ENCODE results near the gene DUSP7.

The DUSP7 gene, protein sequence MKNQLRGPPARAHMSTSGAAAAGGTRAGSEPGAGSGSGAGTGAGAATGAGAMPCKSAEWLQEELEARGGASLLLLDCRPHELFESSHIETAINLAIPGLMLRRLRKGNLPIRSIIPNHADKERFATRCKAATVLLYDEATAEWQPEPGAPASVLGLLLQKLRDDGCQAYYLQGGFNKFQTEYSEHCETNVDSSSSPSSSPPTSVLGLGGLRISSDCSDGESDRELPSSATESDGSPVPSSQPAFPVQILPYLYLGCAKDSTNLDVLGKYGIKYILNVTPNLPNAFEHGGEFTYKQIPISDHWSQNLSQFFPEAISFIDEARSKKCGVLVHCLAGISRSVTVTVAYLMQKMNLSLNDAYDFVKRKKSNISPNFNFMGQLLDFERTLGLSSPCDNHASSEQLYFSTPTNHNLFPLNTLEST

DNA sequence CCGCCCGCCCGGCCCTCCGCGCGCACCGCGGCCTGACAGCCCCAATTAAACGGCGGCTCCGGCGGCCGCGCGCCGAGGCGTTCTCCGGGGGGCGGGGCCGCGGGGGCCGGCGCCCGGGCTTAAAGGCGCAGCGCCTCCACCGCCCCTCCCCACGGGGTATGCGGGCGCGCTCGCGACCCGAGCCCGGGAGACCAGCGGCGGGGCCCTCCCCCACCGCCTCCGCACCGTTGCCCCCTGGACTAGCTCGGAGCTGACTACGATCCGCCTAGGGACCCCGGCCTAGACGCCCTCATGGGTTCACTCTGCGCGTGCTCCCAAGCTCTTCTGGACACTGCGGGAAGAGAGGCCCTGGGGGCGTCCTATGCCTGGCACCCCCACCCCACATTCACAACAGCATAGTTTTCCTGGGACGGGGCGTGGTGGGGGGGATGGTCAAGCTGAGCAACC, at the start of gene DUSP7:
TSS of gene DUSP7 (minus strand) at position 51 of the 447 bp plus-strand sequence. CDS start 205 bp downstream, outside the sequence.
- FAIRE-seq: no peak

DNA sequence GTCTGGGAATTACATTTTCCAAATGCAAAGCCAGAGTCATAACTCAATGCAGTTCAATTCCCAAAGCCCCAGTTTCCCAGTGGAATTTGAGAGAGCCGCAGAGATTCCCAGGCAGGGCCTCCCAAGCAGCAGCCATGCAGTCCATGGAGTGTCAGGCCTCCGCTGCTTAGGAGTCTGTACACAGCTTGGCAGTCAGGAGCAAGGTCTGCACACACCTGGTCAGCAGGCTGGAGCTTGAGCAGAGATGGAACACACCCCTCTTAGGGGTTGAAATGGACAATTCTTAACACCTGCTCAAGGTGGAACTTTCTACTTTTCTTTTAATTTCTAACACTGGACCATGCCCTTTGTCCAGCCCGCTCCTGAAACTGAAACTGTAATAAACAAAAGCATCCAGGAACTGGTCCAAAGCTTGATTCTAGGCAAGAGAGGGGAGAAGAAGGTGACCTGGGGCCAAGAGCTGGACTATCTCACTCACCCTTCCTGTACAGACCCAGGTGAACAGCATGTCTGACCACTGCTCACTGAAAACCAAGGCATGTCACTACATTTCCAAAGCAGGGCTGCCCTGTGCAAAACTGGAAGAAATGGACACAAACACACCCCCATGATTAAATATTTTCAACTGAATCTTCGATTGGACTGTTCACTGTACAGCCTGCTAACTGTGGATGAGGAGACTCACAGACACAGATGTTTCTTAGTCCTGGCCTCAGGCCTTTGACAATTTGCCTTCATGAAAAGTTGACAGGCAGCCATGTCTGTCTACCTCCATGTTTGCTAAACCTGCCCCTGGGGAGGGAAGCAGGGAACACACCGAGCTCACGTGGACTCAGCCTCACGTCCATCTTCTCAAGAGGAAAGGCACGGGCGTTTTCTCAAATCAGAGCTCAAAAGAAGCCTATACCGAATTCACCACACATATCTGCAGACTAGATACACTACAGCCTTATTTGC, 48.6 kb upstream of the DUSP7 start:
- no peak for FAIRE-seq

DNA sequence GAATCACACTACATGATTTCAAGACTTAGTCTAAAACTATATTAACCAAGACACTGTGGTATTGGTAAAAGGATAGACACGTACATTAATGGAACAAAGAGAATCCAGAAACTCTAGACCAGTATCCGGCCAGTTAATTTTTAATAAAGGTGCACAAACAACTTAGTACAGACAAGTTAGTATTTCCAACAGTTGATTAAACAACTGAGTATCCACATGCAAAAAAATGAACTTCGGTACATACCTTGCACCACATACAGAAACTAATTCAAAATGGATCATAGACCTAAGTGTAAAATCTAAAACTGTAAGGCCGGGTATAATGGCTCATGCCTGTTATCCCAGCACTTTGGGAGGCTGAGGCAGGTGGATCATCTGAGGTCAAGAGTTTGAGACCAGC, 46.6 kb upstream of the DUSP7 start:
- no peak for FAIRE-seq

DNA sequence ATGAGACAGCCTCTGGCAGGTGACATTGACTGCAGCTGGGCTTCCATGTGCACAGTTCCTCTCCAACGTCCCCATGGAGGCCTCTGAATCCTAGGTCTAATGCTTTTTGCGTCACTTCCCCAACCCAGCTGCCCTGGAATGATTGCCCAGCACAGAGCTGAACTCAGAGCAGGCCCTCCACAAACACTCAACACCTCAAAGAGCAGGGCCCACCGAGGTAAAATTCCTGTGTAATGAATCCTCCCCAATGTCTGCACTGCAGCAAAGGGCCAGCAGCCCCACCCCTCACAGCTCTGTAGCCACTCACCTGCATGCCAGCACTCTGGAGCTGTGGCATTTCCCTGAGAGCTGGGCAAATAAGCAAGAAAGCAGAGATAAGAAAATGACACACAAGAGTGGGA, 42.6 kb upstream of the DUSP7 start:
- FAIRE-seq: no peak

DNA sequence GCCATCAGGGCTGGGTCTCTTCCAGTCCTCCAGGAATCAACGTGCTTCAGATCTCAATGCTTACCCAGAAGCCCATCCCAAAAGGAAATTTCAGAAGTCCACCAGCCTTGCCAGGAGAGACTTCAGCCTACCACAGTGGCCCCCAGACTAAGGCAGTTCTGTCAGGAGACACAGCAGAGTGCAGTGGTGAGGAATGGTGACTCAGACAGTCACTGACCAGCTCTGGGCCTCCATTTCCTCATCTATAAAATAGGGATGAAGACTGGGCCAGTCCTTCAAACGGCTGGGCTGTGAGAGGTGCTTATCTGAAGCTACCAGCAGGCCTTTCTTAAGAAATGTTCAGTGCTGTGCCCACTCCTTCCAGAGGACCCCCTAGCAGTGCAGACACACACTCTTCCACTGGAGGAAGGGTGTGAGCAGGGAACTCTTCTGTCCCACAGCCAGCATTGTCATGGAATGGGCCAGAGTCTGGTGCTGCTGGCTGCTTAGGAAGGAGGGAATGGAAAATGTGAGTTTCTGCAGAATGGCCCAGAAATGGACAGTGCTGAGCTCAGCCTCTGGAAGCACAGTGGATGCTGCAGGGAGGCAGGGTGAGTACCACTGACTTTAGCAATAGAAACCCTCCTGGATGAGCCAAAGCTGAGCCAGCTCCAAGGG, 41.6 kb upstream of the DUSP7 start:
- no peak for FAIRE-seq

DNA sequence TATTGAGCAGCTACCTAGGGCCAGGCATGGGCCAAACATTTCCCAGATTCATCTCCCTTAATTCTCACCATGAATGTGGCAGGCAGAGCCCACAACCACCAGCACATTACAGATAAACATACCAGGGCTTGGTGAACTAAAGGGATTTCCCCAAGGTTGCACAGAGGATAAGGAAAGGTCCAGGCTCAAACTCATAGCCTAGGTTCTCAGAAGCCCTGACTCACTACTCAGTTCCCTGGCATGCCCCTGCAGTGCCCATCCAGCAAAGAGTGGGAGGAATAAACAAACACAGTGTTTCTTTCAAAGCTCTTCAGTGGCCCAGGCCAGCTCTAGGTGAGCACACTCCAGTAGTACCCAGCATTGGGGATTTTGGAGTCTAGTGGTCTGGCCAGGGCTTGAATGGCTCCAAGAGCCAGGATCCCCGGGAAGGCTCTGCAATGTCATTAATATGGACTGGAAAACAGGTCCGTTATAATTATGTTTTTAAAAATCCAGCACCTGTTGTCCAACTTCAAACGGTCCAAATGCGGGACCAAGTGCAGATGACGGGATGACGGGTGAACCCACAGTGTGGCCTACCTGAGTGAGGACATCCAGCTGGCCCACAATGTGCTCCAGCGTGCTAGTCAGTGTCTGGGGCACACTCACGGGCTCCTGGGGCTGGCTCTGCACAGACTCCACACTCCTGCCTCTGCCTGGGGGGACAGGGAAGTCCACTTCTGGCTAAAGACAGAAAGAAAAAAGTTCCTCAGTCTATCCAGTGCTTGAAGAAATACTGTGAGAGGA, 39.8 kb upstream of the DUSP7 start:
- FAIRE-seq: no peak

DNA sequence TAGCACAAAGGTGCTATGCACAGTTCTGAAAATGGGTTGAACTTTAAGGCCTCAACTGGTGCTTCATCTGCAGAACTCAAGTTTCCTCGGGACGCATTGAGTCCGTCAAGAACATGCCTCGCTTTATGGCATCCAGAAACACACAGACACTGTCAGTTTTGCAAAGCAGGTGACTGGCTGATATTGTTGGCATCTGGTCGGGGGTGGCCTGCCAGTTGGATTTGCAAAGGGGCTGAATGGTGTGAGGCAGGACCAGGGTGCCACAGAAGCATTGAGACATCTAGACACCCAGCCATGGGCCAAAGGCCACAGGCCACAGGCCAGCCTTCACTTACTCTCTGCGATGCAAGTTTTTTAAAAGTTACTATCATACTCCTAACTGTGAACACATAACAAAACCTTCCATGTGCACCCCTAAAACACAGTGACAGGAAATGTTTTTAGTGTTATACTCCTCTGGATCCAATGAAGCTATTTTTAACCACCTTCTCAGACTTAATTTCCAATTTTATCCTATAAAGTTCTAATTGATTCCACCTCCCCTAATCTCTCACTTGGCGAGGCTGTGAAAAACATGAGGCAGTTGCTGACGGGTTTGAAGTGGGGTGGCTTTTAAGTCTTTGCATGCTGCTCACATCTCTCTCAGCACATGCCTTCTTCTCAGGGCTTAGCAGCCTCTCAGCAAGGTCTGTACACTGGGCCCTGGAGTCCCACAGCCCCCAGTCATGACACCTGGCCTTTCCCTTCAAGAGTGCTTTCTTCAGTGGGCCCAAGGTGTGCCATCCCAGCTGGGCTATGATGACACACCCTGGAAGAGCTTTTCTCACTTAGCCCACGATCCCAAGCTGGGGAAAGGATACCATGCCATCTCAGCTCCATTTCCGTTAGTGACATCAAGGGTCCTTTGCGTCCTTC, 38.5 kb upstream of the DUSP7 start:
- FAIRE-seq: no peak

DNA sequence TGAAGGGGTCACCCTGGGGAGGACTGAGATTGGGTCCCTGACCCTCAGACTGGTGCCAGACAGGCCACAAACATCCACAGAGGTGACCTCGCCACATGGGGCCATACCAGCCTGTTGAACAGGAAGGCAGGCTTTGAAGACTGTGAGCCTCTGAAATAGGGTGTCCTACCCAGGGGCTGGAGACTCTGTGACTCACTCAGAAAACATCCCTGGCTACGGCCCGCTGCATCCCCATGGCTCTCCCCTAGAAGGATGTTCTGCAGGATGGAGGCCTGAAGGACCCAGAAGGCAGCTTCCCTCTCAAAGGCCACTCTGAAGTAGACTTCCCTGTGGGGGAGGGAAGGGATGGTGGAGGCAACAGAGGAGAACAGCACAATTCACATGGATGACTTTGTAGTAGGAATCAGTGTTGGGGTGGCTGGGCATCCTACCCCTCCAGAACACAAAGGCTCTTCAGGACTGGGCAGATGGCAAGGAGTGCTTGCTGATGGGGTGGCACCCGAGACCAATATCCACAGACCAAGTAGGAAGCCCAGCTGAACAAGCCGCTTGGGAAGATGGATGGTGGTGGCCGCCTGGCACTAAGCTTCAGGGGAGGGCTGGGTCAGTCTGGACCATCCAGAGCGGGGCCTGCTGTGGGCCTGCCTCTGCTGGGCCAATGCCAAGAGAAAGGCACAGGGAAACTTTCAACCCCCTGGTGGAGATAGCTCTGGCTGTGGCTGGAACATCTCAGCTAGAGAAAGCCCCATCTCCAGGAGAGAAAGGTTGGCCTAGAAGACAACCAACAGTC, 37.6 kb upstream of the DUSP7 start:
- FAIRE-seq: no peak

DNA sequence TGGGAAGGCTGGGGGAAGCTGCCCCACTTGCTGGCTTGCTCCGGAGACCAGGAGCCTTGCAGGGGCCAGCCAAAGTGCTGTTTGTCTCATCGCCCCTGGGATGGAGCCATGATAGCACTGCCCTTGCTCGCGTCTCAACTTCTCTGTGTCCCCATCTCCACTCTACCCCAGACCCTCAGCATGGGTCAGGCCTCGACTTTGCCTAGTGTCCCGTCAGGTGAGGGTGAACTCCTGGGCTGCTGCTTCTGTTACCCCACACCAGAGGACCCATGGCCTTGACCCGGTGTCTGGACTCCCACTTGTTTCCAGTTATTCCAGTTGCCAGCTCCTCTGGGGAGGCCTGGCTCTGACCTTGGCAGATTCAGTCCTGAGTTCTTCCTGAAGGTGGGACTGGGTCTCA, 36.5 kb upstream of the DUSP7 start:
- no peak for FAIRE-seq

DNA sequence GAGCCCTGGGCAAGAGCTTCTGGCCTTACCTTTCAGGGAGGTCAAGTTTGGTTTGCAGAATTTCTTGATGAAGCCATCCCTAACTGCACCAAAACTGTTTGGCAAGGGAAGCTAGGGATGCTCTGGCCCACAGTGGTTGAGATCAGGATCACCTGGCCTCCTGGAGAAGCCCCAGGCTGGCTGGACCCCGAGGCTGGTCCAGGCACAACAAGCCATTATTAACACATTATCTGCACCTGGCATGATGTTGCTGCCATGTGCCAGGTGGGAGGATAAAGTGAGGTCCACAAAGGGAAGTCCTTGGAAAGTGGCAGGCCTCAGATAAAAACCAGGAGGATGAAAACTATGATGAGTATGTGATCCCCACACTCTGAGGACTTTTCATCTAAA, 35.9 kb upstream of the DUSP7 start:
- FAIRE-seq: no peak

DNA sequence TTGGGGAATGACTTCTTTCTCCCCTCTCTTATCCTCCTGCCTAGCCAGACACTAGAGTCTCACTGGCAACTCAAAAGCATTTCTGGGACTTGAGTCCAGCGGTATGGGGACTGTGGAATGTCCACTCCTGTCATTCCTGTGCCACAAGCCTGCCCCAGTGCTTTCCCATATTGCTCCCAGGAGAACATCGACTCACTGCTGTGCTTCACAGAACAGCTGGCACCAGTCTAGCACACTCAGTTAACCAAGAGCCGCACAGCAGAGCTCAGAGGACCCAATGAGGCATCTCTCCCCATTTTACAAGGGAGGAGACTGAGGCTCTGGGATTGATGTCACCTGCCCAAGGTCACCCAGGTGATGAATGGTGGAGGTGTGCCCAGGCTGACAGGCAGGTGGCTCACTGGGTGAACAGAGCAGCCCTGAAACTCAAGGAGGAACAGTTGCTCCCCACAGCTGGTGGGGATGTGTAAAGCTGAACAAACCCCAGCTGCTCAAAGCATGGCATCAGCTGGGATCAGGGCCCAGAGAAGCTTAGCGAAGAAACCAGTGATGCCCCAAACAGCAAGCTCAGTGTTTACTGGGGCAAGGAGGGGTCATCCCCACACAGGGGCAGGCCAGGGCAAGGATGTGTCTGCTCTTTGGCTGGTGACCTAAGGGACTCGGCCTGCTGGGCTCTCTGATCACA, 35.4 kb upstream of the DUSP7 start:
- no peak for FAIRE-seq

DNA sequence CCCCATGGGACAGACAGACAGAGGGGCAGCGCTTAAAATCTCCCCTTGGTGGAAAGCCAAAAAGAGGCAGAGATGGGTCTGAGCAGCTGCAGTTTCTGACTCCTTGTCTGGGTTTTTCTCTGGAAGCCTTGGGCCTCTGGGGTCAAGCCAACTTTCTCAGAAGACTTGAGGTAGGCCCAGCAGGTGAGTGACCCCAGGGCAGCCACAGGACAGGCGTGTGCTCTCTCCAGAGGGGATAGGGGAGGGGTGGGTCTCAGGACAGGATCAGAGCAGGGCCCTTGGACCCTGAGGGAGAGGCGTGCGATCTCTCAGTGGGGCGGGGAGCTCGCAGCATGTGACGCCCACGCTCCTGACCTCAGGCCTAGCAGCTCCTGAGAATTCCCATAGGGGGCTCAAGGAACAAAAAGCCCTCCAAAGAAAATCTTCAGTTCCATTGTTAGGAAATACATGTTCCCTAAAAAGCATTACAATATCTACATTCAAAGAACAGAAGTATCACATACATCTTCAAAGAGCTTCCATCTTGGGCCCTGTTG, 34.6 kb upstream of the DUSP7 start:
- no peak for FAIRE-seq

DNA sequence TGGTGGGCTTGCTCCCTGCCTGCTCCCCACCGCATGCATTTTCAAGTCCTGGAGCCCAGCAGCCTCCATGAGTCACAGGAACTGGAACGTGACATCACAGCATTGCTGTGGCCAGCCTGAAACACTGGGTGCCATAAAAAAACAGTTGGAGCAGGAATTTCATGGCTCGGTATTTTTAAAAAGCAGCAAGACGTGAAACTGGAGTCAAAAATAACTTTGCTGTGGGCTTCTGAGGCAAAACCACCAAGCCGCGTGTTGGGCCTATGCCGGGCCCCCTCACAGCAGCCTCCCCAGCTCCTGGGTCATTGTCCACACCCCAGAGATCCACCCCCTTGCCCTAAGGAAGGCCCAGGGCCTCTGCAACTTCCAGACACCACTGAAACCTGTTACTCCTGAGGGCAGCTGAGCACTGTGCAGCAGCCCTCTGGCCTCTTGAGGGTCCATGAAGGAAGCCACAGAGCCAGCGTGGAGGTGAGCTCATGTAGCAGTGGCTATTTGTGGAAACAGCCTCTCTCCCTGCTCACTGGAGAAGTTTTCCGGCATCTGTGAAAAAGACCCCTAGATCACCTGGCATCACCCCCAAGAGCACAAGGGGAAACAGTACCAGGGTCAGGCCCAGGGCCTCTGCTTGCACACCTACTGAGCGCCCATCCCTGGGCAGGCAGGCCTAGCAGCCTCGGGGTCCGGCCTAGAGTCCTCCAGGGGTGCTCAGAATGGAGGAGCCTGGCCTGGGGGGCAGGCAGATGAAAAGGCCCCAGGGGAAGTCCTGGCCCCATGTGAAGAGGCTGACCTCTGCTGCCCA, 34.0 kb upstream of the DUSP7 start:
- FAIRE-seq: no peak

DNA sequence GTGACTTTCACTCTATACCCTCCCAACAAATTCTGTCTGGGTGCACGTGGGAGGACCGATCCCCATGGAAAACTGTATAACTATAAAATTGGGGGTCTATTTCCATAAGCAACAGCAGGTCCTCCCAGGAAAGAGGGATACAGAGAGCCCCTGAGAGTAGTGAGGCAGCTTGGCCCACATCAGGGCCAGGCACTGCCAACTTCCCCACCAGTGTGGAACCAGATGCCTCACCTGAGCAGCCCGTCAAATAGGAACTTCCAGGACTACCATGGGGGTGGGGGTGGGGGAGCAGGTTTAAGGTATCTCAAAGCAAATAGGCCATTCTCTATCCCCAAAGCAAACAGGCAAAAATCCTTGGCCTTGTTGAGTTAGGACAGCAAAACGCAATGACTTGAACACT, 33.3 kb upstream of the DUSP7 start:
- FAIRE-seq: no peak

DNA sequence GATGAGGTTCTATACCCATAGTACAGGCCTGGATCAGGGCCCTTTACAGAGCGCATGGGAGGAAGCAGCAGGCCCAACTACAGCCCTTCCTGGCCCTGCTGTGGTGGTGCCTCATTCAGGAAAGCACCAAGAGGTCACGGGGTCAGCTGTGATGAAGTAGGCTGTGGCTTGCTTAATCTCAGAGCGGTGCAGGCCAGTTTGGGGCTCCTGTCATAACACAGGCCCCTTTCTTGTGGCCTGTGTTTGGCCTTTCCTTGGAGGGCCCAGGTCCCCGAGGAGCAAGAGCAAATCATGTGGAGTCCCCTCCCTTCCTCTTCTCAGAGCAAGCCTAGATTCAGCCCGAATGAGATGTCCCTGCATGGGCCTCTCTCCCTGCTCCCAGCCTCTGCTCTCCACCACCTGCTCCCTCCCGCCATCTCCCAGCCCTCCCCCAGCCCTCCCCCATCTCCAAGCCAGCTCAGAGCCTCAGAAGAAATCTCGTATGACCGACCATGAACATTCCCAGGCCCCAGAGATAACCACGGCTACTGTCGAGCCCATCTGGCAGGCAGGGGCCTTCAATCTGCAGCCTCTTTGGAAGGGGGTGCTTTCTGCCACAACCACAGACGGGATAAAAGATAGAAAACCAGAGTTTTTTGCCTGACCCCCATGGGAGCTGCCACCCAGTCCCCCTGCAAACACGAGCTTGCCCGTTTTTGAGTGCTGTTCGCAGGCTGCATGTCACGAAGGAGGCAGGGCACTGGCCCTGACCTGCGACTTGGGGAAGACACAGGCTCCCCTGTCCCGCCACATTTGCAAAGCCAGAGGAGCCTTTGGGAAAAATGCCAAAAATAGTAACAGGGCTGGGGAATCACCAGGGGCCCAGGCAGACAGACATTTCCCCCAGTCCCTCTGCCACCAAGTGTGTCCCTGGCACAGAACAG, 32.3 kb upstream of the DUSP7 start:
- FAIRE-seq: no peak

DNA sequence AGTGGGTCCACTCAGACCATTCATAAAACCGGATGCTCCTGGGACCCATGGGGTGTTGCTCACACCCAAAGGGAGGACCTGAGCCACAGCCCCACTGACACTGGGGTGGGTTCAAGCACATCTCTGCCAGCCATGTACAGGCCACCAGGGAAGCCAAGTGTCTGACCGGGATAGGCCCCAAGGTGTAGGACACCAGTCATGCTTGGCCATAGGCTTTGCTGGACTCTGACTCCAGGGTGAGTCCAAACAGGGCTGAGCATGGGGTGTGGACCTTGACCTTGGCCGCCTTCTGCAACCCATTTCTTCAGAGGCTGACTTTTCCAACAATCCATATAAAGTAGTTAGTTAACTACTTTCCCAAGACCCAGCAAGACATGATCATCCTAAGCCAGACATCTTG, 31.4 kb upstream of the DUSP7 start:
- FAIRE-seq: no peak

DNA sequence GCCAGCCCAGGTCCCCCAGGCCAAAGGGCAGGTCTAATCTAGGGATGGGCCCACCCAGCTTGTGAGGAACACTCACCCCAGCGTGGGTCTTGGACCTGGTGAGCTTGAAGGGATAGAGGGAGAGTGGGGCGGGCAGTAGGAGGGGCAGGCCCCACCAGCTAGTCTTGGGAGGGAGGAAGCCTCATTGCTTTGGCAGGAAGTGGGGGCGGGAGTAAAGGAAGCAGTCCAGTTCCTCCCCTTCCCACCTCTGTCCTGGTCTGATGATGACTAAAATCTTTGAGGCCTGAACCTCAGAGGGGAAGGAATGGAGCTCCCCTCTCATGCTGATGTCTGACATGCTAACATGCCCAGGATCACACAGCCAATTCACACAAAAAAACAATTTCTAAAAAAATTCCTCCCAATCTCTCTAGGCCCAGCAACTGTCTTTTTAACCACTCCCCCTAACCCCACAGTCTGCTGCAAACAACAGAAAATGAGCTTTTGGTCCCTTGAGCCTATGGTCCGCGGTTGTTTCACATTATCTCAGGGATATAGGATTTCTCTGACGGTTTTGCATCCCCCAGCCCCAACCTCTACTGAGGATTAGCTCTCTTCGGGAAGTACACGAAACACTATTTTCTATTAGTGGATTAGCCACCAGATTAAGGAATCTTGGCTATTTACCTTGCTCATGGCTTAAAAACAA, 30.7 kb upstream of the DUSP7 start:
- FAIRE-seq: no peak

Measured in colon (tissue), 2 donors.